Upper lobe of right lung (tissue), 1 donor: ENCODE measurements around the gene HSPBP1. TPM values are rescaled to one million over a fixed set of nuclear protein-coding genes. Genes with fewer than 3 reads are reported as not detected.
"Not testable (repeated sequence)": the region's sequence is repeated elsewhere in the genome, so short reads cannot be mapped to it uniquely, and the experiment has no call there.

ENCODE experiments used
- ATAC-seq: fragments of 200-7000 bp; cut with Tn5 transposase; one replicate; pipeline ENCODE4 v1.9.1; 2020; ENCODE audit warnings: mild to moderate bottlenecking, moderate library complexity
- DNase-seq: peaks from one replicate; pipeline ENCODE4 v3.0.0-alpha.2; 2020
- H3K27ac ChIP-seq: fragments of 200-600 bp; one replicate; pipeline ENCODE4 v1.8.0; 2022
- H3K27me3 ChIP-seq: fragments of 200-600 bp; one replicate; pipeline ENCODE4 v1.8.0; 2022; ENCODE audit warnings: mild to moderate bottlenecking
- H3K36me3 ChIP-seq: fragments of 200-600 bp; one replicate; pipeline ENCODE4 v1.8.0; 2022
- H3K4me1 ChIP-seq: fragments of 200-600 bp; one replicate; pipeline ENCODE4 v1.8.0; 2022
- H3K4me3 ChIP-seq: fragments of 200-600 bp; one replicate; pipeline ENCODE4 v1.8.0; 2022; ENCODE audit warnings: mild to moderate bottlenecking
- H3K9me3 ChIP-seq: fragments of 200-600 bp; one replicate; pipeline ENCODE4 v1.8.0; 2022
- CTCF ChIP-seq: fragments of 200-600 bp; IDR thresholded peaks from one replicate; pipeline ENCODE4 v1.8.0; 2022; ENCODE audit warnings: antibody characterized with exemption
- intact Hi-C: fragments of 100-400 bp; cut with DNase I; formaldehyde crosslinking; loops from one replicate; pipeline ENCODE4 v1.11.0; 2022
- long read RNA-seq: library from polyadenylated mRNA; unstranded; transcript quantifications from one replicate; pipeline ENCODE4 v2.0.0, GENCODE V29; 2021
- total RNA-seq: library from RNA; stranded (reverse); fragmentation: NEBNext Ultra II Directional; extraction: Animal tissue kit (Norgen Biotek cat#: 25700); gene quantifications from one replicate; pipeline ENCODE4 v1.2.1, GENCODE V29; 2021
- donor health status: DM: no; HTN: yes; CAD: no; lungs with severe emphysema.

The HSPBP1 gene
- 19.7 TPM for total RNA-seq
- long read RNA-seq, transcript HSPBP1-202 (8 exons, 1,572 nt) = major isoform, 43 of 64 reads
- long read RNA-seq, partial matches to known transcripts = 2 of 64 reads
- long read RNA-seq, other reads (novel, unspliced or antisense) = 17 of 64 reads

GRCh38 chr19:55279770-55280643, at the start of gene HSPBP1:
HSPBP1 (minus strand) TSS chr19:55280110; CDS start chr19:55279608, 502 bp downstream.
- peak; percentile 96 for DNase-seq
- Histone ChIP-seq H3K9me3 (no peaks in the 10 kb centered on the region), H3K27me3 (no peaks in the 10 kb centered on the region), H3K27ac (peak within 1 kb of the TSS; percentile 79), H3K4me1 (peaks cover 10% of the 10 kb centered on the region), H3K36me3 (peaks cover 14% of the 10 kb centered on the region), H3K4me3 (peak within 1 kb of the TSS; percentile 76)
- no peak for TF ChIP-seq CTCF
- ATAC-seq = peak; percentile 96
- intact Hi-C loops = no loop called here

GRCh38 chr19:55328774-55329318, 48.9 kb upstream of the HSPBP1 start:
- DNase-seq, H3K4me1 ChIP-seq, H3K27ac ChIP-seq, H3K9me3 ChIP-seq, intact Hi-C loops, H3K4me3 ChIP-seq, H3K27me3 ChIP-seq, H3K36me3 ChIP-seq, ATAC-seq: not testable (repeated sequence)

GRCh38 chr19:55325172-55325571, 45.3 kb upstream of the HSPBP1 start, which contains the start of gene TMEM150B:
TMEM150B (minus strand) TSS chr19:55325341; CDS start chr19:55321036, 4,305 bp downstream.
- ATAC-seq (peak; percentile 42), DNase-seq (no peak)
- peak within 1 kb of the TSS; percentile 55 for H3K27ac ChIP-seq
- TF ChIP-seq CTCF = no peak
- no peaks in the 10 kb centered on the region for H3K9me3 ChIP-seq
- intact Hi-C loops = no loop called here
- H3K36me3 ChIP-seq = no peaks in the 10 kb centered on the region
- no peaks in the 10 kb centered on the region for H3K27me3 ChIP-seq
- H3K4me1 ChIP-seq = no peaks in the 10 kb centered on the region
- peak within 1 kb of the TSS; percentile 33 for H3K4me3 ChIP-seq

GRCh38 chr19:55324662-55325061, 44.8 kb upstream of the HSPBP1 start:
- no peaks in the 10 kb centered on the region for H3K9me3 ChIP-seq
- H3K36me3 ChIP-seq = no peaks in the 10 kb centered on the region
- DNase-seq (no peak), ATAC-seq (no peak)
- H3K4me3 ChIP-seq = peak overlapping the region; percentile 33
- no peaks in the 10 kb centered on the region for H3K27me3 ChIP-seq
- H3K27ac ChIP-seq = peak overlapping the region; percentile 55
- H3K4me1 ChIP-seq = no peaks in the 10 kb centered on the region
- no peak for TF ChIP-seq CTCF
- intact Hi-C loops = no loop called here

- Histone ChIP-seq H3K27me3 (no peaks in the 10 kb centered on the region), H3K4me3 (no peak overlapping the region), H3K27ac (no peak overlapping the region), H3K9me3 (no peaks in the 10 kb centered on the region), H3K36me3 (no peaks in the 10 kb centered on the region), H3K4me1 (no peaks in the 10 kb centered on the region)
- intact Hi-C loops = no loop called here
- DNase-seq = no peak
- ATAC-seq = no peak
- TF ChIP-seq CTCF = no peak
These were observed 42.4 kb upstream of the HSPBP1 start for GRCh38 chr19:55322204-55322885.
